Activated B cell treated with CpG ODN at 0.5 μM for 24 hours (primary cell): ENCODE measurements around the gene ABCB9. TPM values are rescaled to one million over a fixed set of nuclear protein-coding genes. Genes with fewer than 3 reads are reported as not detected.

Source experiments
- ATAC-seq: fragments of 200-7000 bp; cut with Tn5 transposase; one replicate; pipeline ENCODE4 v1.10.0; 2021; ENCODE audit warnings: low read depth, mild to moderate bottlenecking, moderate library complexity
- CTCF ChIA-PET: fragments of 350-600 bp; sonication (Branson Sonifier 250); formaldehyde crosslinking; loops from one replicate; lab custom pipeline; 2021; ENCODE audit warnings: antibody characterized with exemption; lab: Charles Lee
- POLR2A ChIA-PET: fragments of 350-600 bp; sonication (Branson Sonifier 250); formaldehyde crosslinking; loops from one replicate; lab custom pipeline; 2021; ENCODE audit warnings: antibody characterized with exemption; lab: Charles Lee
- DNase-seq: peaks from one replicate; pipeline ENCODE4 v3.0.0; 2022
- H3K27ac Mint-ChIP-seq: one replicate; pipeline ENCODE4 v1.8.0; 2020; ENCODE audit warnings: mixed read lengths
- H3K27me3 Mint-ChIP-seq: one replicate; pipeline ENCODE4 v1.8.0; 2021; ENCODE audit warnings: mixed read lengths
- H3K36me3 Mint-ChIP-seq: one replicate; pipeline ENCODE4 v1.8.0; 2021; ENCODE audit warnings: low read depth, mixed read lengths
- H3K4me1 Mint-ChIP-seq: one replicate; pipeline ENCODE4 v1.8.0; 2021; ENCODE audit warnings: mixed read lengths
- H3K4me3 Mint-ChIP-seq: one replicate; pipeline ENCODE4 v1.8.0; 2020; ENCODE audit warnings: mild to moderate bottlenecking, mixed read lengths
- H3K9me3 Mint-ChIP-seq: one replicate; pipeline ENCODE4 v1.8.0; 2020; ENCODE audit warnings: mixed read lengths
- CTCF ChIP-seq: fragments of 200-600 bp; IDR thresholded peaks from one replicate; pipeline ENCODE4 v1.8.0; 2022; ENCODE audit warnings: antibody characterized with exemption, mild to moderate bottlenecking
- intact Hi-C: fragments of 100-400 bp; cut with micrococcal nuclease; formaldehyde crosslinking; loops from one replicate; pipeline ENCODE4 v1.15.1; 2024
- total RNA-seq: library from RNA; stranded (reverse); gene quantifications from 2 replicates; pipeline ENCODE4 v1.2.3, GENCODE V29; 2022

Gene ABCB9
- total RNA-seq, 1 donor from 2014 or later, result 4.6 TPM

GRCh38 chr12:122981587-122982476 lies 15.6 kb upstream of the ABCB9 start:
- Mint-ChIP-seq H3K9me3 (no peaks in the 10 kb centered on the region), H3K36me3 (peaks cover 26% of the 10 kb centered on the region), H3K27ac (peak overlapping the region; percentile 81), H3K27me3 (no peaks in the 10 kb centered on the region), H3K4me3 (peak overlapping the region; percentile 88), H3K4me1 (peaks cover 43% of the 10 kb centered on the region)
- DNase-seq (no peak), ATAC-seq (no peak)
- TF ChIP-seq CTCF, result no peak
- ChIA-PET POLR2A (interaction anchor here (0.8 to 2.0 kb wide), 6 partner anchors 31 to 256 kb away, joined by 3 to 9 read pairs (median 3); partner anchors contain the start of genes MPHOSPH9 and MTRFR), CTCF (interaction anchor here (0.9 to 1.5 kb wide), 2 partner anchors 61 to 256 kb away, joined by 3 to 5 read pairs; no protein-coding TSS in a partner anchor)
- intact Hi-C loops, result loop anchor here (5.0 kb wide), 1 partner anchor 170 kb away; the partner anchor contains the start of gene PITPNM2

- no peak for TF ChIP-seq CTCF
- peak overlapping the region; percentile 81 for H3K27ac Mint-ChIP-seq
- ATAC-seq (peak; percentile 26), DNase-seq (no peak)
- intact Hi-C loops, result loop anchor here (5.0 kb wide), 1 partner anchor 171 kb away; the partner anchor contains the start of gene PITPNM2
- peaks cover 24% of the 10 kb centered on the region for H3K36me3 Mint-ChIP-seq
- peak overlapping the region; percentile 88 for H3K4me3 Mint-ChIP-seq
- peaks cover 49% of the 10 kb centered on the region for H3K4me1 Mint-ChIP-seq
- ChIA-PET CTCF (no interaction called here), POLR2A (interaction anchor here (0.8 to 2.0 kb wide), 3 partner anchors 32 to 252 kb away, joined by 3 to 9 read pairs (median 3); partner anchors contain the start of genes MPHOSPH9 and MTRFR)
- H3K9me3 Mint-ChIP-seq, result no peaks in the 10 kb centered on the region
- H3K27me3 Mint-ChIP-seq, result no peaks in the 10 kb centered on the region
Measured at GRCh38 chr12:122981036-122981471, 14.8 kb upstream of the ABCB9 start.

- ChIA-PET CTCF (interaction anchor here (1.2 kb wide), 1 partner anchor 170 kb away, joined by 4 read pairs; no protein-coding TSS in a partner anchor), POLR2A (interaction anchor here (0.6 to 2.5 kb wide), 9 partner anchors 10 to 257 kb away, joined by 3 to 9 read pairs (median 3); partner anchors contain the start of genes ABCB9, CCDC62, MPHOSPH9 and MTRFR)
- peak within 1 kb of the TSS; percentile 88 for H3K27ac Mint-ChIP-seq
- ATAC-seq (peak; percentile 83), DNase-seq (peak; percentile 72)
- H3K4me1 Mint-ChIP-seq, result peaks cover 55% of the 10 kb centered on the region
- H3K36me3 Mint-ChIP-seq, result peaks cover 28% of the 10 kb centered on the region
- peak within 1 kb of the TSS; percentile 88 for H3K4me3 Mint-ChIP-seq
- intact Hi-C loops, result loop anchor here (5.0 kb wide), 1 partner anchor 172 kb away; the partner anchor contains the start of gene PITPNM2
- no peaks in the 10 kb centered on the region for H3K9me3 Mint-ChIP-seq
- H3K27me3 Mint-ChIP-seq, result no peaks in the 10 kb centered on the region
- no peak for TF ChIP-seq CTCF
Measured at GRCh38 chr12:122980183-122981035, 14.1 kb upstream of the ABCB9 start, which contains the start of gene ARL6IP4. Gene ARL6IP4, plus strand, starts transcription at chr12:122980681. Its CDS starts 459 bp downstream, at chr12:122981140.

GRCh38 chr12:122979908-122980182 lies 13.6 kb upstream of the ABCB9 start:
- DNase-seq (no peak), ATAC-seq (no peak)
- ChIA-PET POLR2A (interaction anchor here (0.6 to 2.5 kb wide), 9 partner anchors 10 to 257 kb away, joined by 3 to 9 read pairs (median 3); partner anchors contain the start of genes ABCB9, CCDC62, MPHOSPH9 and MTRFR), CTCF (interaction anchor here (1.2 kb wide), 1 partner anchor 170 kb away, joined by 4 read pairs; no protein-coding TSS in a partner anchor)
- no peak for TF ChIP-seq CTCF
- H3K9me3 Mint-ChIP-seq, result no peaks in the 10 kb centered on the region
- peaks cover 55% of the 10 kb centered on the region for H3K4me1 Mint-ChIP-seq
- H3K4me3 Mint-ChIP-seq, result peak overlapping the region; percentile 88
- intact Hi-C loops, result loop anchor here (5.0 kb wide), 1 partner anchor 172 kb away; the partner anchor contains the start of gene PITPNM2
- H3K27ac Mint-ChIP-seq, result peak overlapping the region; percentile 88
- H3K27me3 Mint-ChIP-seq, result no peaks in the 10 kb centered on the region
- H3K36me3 Mint-ChIP-seq, result peaks cover 28% of the 10 kb centered on the region
